GM12875 (cell line): ENCODE measurements around the gene RAET1G.

Experiments
- H3K4me3 ChIP-seq: one replicate; pipeline ENCODE4 v1.5.1; 2011; ENCODE audit warnings: low read depth, low read length, control low read depth
- TF ChIP-seq, protein P1 (sequence below): IDR thresholded peaks from 2 replicates; pipeline ENCODE4 v1.5.1; 2011; ENCODE audit warnings: low read depth, mild to moderate bottlenecking, control low read depth, inconsistent platforms, low read length, moderate library complexity, borderline replicate concordance; ENCODE audit not compliant: insufficient read depth

RAET1G gene

GRCh38 chr6:149936743-149937142 lies 13.8 kb upstream of the RAET1G start:
- H3K4me3 ChIP-seq: no peak overlapping the region
- TF ChIP-seq, protein P1, sequence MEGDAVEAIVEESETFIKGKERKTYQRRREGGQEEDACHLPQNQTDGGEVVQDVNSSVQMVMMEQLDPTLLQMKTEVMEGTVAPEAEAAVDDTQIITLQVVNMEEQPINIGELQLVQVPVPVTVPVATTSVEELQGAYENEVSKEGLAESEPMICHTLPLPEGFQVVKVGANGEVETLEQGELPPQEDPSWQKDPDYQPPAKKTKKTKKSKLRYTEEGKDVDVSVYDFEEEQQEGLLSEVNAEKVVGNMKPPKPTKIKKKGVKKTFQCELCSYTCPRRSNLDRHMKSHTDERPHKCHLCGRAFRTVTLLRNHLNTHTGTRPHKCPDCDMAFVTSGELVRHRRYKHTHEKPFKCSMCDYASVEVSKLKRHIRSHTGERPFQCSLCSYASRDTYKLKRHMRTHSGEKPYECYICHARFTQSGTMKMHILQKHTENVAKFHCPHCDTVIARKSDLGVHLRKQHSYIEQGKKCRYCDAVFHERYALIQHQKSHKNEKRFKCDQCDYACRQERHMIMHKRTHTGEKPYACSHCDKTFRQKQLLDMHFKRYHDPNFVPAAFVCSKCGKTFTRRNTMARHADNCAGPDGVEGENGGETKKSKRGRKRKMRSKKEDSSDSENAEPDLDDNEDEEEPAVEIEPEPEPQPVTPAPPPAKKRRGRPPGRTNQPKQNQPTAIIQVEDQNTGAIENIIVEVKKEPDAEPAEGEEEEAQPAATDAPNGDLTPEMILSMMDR: no peak

GRCh38 chr6:149935668-149936067 lies 12.7 kb upstream of the RAET1G start:
- H3K4me3 ChIP-seq: no peak overlapping the region

GRCh38 chr6:149935246-149935645 lies 12.3 kb upstream of the RAET1G start:
- H3K4me3 ChIP-seq: no peak overlapping the region
- TF ChIP-seq, protein P1: no peak

More at GRCh38 chr6:149935668-149936067, 12.7 kb upstream of the RAET1G start:
- TF ChIP-seq, protein P1: no peak

GRCh38 chr6:149934249-149935156 lies 11.6 kb upstream of the RAET1G start:
- H3K4me3 ChIP-seq: no peak overlapping the region

DNA sequence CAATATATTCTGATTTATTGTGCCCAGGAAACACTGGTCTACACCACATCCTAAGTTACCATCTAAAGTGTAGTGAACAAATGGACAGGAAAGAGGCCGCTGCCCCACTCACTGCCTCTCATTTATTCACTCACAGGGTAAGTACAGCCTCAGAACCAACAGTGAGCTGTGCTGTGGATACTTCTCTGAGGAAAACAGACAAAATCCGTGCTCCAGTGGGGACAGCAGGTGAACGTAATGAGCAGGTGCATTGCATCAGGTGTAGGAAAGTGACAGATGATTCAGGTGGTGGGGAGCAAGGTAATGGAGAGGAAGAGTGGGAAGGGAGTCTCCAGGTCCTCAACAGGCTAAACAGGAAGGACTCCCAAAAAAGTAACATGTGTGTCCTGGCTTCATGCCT lies 10.5 kb upstream of the RAET1G start:
- H3K4me3 ChIP-seq: no peak overlapping the region
- TF ChIP-seq, protein P1: no peak

More at GRCh38 chr6:149934249-149935156, 11.6 kb upstream of the RAET1G start:
- TF ChIP-seq, protein P1: peak; percentile 44; the same call in 1 of the 2 replicates

DNA sequence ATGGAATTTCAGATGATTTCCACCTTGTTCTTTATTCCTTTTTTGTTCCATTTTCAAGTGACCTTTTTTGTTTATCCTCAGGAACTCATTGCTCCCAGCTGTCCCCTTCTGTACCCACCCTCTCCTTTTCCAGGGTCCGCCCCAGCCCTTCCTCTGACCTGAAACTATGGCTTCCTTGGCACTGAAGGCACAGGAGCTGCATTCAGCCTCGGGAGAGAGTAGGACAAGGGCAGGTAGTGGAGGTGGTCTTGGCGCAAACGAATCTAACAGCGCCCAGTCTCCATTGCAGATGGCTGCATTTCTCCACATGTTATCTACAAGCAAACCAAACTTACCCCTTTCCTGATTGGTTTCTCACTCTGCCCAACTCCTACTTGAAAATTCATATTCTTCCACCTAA lies 10.1 kb upstream of the RAET1G start:
- TF ChIP-seq, protein P1: no peak
- H3K4me3 ChIP-seq: no peak overlapping the region

DNA sequence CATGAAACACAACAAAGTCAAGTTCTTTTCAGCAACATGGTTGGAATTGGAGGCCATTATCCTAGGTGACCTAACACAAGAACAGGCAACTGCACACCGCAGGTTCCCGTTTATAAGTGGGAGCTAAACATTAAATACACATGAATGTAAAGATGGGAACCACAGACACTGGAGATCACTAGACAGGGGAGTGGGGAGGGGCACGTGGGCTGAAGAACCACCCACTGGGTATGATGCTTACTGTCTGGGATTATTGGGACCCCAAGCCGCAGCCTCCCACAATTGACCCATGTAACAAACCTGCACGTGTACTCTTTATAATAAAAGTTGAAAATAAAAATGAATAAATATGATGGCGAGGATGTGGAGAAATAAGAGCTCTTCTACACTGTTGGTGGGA lies 8.6 kb upstream of the RAET1G start:
- no peak overlapping the region for H3K4me3 ChIP-seq
- TF ChIP-seq, protein P1: no peak
